ENCODE measurements around the gene PDGFRB. TPM values are rescaled to one million over a fixed set of nuclear protein-coding genes. Genes with fewer than 3 reads are reported as not detected.

The PDGFRB gene
- total RNA-seq, 1 experiment from 2014 or later: 0.34 TPM

GRCh38 chr5:150120617-150121447, 34.8 kb downstream of the PDGFRB start:
- intact Hi-C loops (cut with micrococcal nuclease): no loop called here
- no peak overlapping the region for H3K9ac ChIP-seq (ENCODE audit: low read length)
- H3K27me3 ChIP-seq (ENCODE audit: insufficient read depth, low read length): no peaks in the 10 kb centered on the region
- no peak for DNase-seq (ENCODE audit: low read depth, low spot score)
- no peak overlapping the region for H3K27ac ChIP-seq (ENCODE audit: low read depth, low read length)
- ChIA-PET CTCF (no interaction called here), POLR2A (no interaction called here), RAD21 (ENCODE audit: low non-redundant PET in 1 of 2, low total read pairs in 2 of 2, uncharacterized antibody in 2 of 2, unreplicated experiment in 2 of 2) (no interaction called here)
- no TSS peak for BruUV-seq (replicated peaks)
- no peak overlapping the region for H3K4me2 ChIP-seq (ENCODE audit: low read length)
- ATAC-seq: no peak
- no peak overlapping the region for H3K4me3 ChIP-seq (replicated peaks in 1 of 2; ENCODE audit: low read depth in 1 of 2, low read length in 2 of 2)
- no peaks in the 10 kb centered on the region for H3K36me3 ChIP-seq (ENCODE audit: control insufficient read depth in 1 of 2, insufficient read depth in 2 of 2, low read length in 2 of 2)
- no peak overlapping the region for H2AFZ ChIP-seq (ENCODE audit: low read depth, low read length, poor library complexity, severe bottlenecking)
- peaks cover 4 to 16% of the 10 kb centered on the region in 2 experiments; a peak in 3 of 4 replicates for H3K4me1 ChIP-seq (ENCODE audit: control insufficient read depth in 1 of 2, insufficient read depth in 2 of 2, low read length in 2 of 2)
- no peaks in the 10 kb centered on the region for H4K20me1 ChIP-seq (ENCODE audit: insufficient read depth)
- no peaks in the 10 kb centered on the region for H3K9me3 ChIP-seq (ENCODE audit: control insufficient read depth in 1 of 2, insufficient read depth in 1 of 2, low read depth in 1 of 2, low read length in 2 of 2)
- no peaks in the 10 kb centered on the region for H3K9me2 ChIP-seq (ENCODE audit: insufficient read depth)
- TF ChIP-seq CBX3 (IDR thresholded peaks at IDR 0.05; ENCODE audit: low read depth): no peak
- TF ChIP-seq ZFX (IDR thresholded peaks at IDR 0.05): no peak
- no peak for TF ChIP-seq POLR2AphosphoS5 (IDR thresholded peaks at IDR 0.05; ENCODE audit: low read depth, low read length)
- H3K79me2 ChIP-seq (ENCODE audit: insufficient read depth, low read length): no peaks in the 10 kb centered on the region

- H3K27me3 ChIP-seq (ENCODE audit: insufficient read depth, low read length): no peaks in the 10 kb centered on the region
- CTCF ChIA-PET: no interaction called here
- H3K4me1 ChIP-seq (ENCODE audit: control insufficient read depth in 1 of 2, insufficient read depth in 2 of 2, low read length in 2 of 2): peaks cover 4 to 16% of the 10 kb centered on the region in 2 experiments; a peak in 3 of 4 replicates
- no peaks in the 10 kb centered on the region for H4K20me1 ChIP-seq (ENCODE audit: insufficient read depth)
- no peak overlapping the region for H3K4me3 ChIP-seq (replicated peaks in 1 of 2; ENCODE audit: low read depth in 1 of 2, low read length in 2 of 2)
- H3K9ac ChIP-seq (ENCODE audit: low read length): no peak overlapping the region
- no TSS peak for BruUV-seq (replicated peaks)
- no peaks in the 10 kb centered on the region for H3K36me3 ChIP-seq (ENCODE audit: control insufficient read depth in 1 of 2, insufficient read depth in 2 of 2, low read length in 2 of 2)
- H2AFZ ChIP-seq (ENCODE audit: low read depth, low read length, poor library complexity, severe bottlenecking): no peak overlapping the region
- ATAC-seq: no peak
- POLR2A ChIA-PET: no interaction called here
- intact Hi-C loops (cut with micrococcal nuclease): no loop called here
- H3K27ac ChIP-seq (ENCODE audit: low read depth, low read length): no peak overlapping the region
- DNase-seq (ENCODE audit: low read depth, low spot score): no peak
- H3K4me2 ChIP-seq (ENCODE audit: low read length): no peak overlapping the region
- H3K9me3 ChIP-seq (ENCODE audit: control insufficient read depth in 1 of 2, insufficient read depth in 1 of 2, low read depth in 1 of 2, low read length in 2 of 2): no peaks in the 10 kb centered on the region
- no peaks in the 10 kb centered on the region for H3K79me2 ChIP-seq (ENCODE audit: insufficient read depth, low read length)
- TF ChIP-seq ZBTB33 (IDR thresholded peaks at IDR 0.05; ENCODE audit: extremely low read depth, insufficient replicate concordance, low read length) (no peak), JUND (IDR thresholded peaks at IDR 0.05) (no peak), POLR2AphosphoS5 (IDR thresholded peaks at IDR 0.05; ENCODE audit: low read depth, low read length) (no peak), MAX (IDR thresholded peaks at IDR 0.05) (no peak)
- RAD21 ChIA-PET (ENCODE audit: low non-redundant PET in 1 of 2, low total read pairs in 2 of 2, uncharacterized antibody in 2 of 2, unreplicated experiment in 2 of 2): no interaction called here
- no peaks in the 10 kb centered on the region for H3K9me2 ChIP-seq (ENCODE audit: insufficient read depth)
These were observed 35.6 kb downstream of the PDGFRB start for GRCh38 chr5:150120062-150120441.

All from HCT116 (cell line).